Activated CD4-positive, alpha-beta memory T cell treated with anti-CD3 and anti-CD28 coated beads, Interleukin-2, amount 10 ng/mL, durations not matched to agents 7 days and 5 days (primary cell): ENCODE measurements around the gene ARID5A. TPM values are rescaled to one million over a fixed set of nuclear protein-coding genes. Genes with fewer than 3 reads are reported as not detected.
A peak's percentile ranks its signal among the peaks of the same experiment; 100 is the strongest.

Experiments
- CTCF ChIA-PET: fragments of 350-600 bp; sonication (Branson Sonifier 250); formaldehyde crosslinking; loops from one replicate; lab custom pipeline; 2021; ENCODE audit warnings: antibody characterized with exemption, inconsistent platforms; lab: Charles Lee
- POLR2A ChIA-PET: fragments of 350-600 bp; sonication (Branson Sonifier 250); formaldehyde crosslinking; loops from one replicate; lab custom pipeline; 2021; ENCODE audit warnings: antibody characterized with exemption; lab: Charles Lee
- DNase-seq: peaks from one replicate; pipeline ENCODE4 v3.0.0-alpha.2; 2020
- H3K27ac Mint-ChIP-seq: one replicate; pipeline ENCODE4 v1.8.0; 2021; ENCODE audit warnings: mild to moderate bottlenecking, mixed read lengths
- H3K27me3 Mint-ChIP-seq: one replicate; pipeline ENCODE4 v1.8.0; 2021; ENCODE audit warnings: mixed read lengths
- H3K36me3 Mint-ChIP-seq: one replicate; pipeline ENCODE4 v1.8.0; 2021; ENCODE audit warnings: low read depth, mixed read lengths
- H3K4me1 Mint-ChIP-seq: one replicate; pipeline ENCODE4 v1.8.0; 2021; ENCODE audit warnings: mixed read lengths
- H3K4me3 Mint-ChIP-seq: one replicate; pipeline ENCODE4 v1.8.0; 2021; ENCODE audit warnings: mild to moderate bottlenecking, mixed read lengths
- H3K9me3 Mint-ChIP-seq: one replicate; pipeline ENCODE4 v1.8.0; 2021; ENCODE audit warnings: mixed read lengths
- total RNA-seq, 2 experiments: library from RNA; stranded (reverse); gene quantifications; one replicate each; pipeline ENCODE4 v1.2.3, GENCODE V29; 2021

ARID5A gene
- total RNA-seq, 2 experiments from 2014 or later: 80.0 to 86.8 TPM

- Mint-ChIP-seq H3K36me3 (peaks cover 2% of the 10 kb centered on the region), H3K4me3 (no peak overlapping the region), H3K27me3 (peaks cover 2% of the 10 kb centered on the region), H3K9me3 (no peaks in the 10 kb centered on the region), H3K27ac (peak overlapping the region; percentile 40), H3K4me1 (peaks cover 31% of the 10 kb centered on the region)
- CTCF ChIA-PET: no interaction called here
- POLR2A ChIA-PET: no interaction called here
- DNase-seq: no peak
These were observed 34.4 kb upstream of the ARID5A start for GRCh38 chr2:96501886-96502810.

- peaks cover 35% of the 10 kb centered on the region for H3K4me1 Mint-ChIP-seq
- H3K36me3 Mint-ChIP-seq: peaks cover 2% of the 10 kb centered on the region
- DNase-seq: no peak
- CTCF ChIA-PET: interaction anchor here (11.6 kb wide), 1 partner anchor 96 kb away, joined by 134 read pairs; no protein-coding TSS in a partner anchor
- no peak overlapping the region for H3K4me3 Mint-ChIP-seq
- no peak overlapping the region for H3K27ac Mint-ChIP-seq
- H3K9me3 Mint-ChIP-seq: no peaks in the 10 kb centered on the region
- POLR2A ChIA-PET: no interaction called here
- H3K27me3 Mint-ChIP-seq: peaks cover 2% of the 10 kb centered on the region
These were observed 33.5 kb upstream of the ARID5A start for GRCh38 chr2:96502891-96503636.

GRCh38 chr2:96503637-96504243, 32.8 kb upstream of the ARID5A start:
- CTCF ChIA-PET: interaction anchor here (1.3 to 11.6 kb wide), 2 partner anchors 23 to 97 kb away, joined by 3 to 134 read pairs; no protein-coding TSS in a partner anchor

GRCh38 chr2:96505231-96505889, 31.2 kb upstream of the ARID5A start, which contains the start of gene NEURL3:
NEURL3 (minus strand) TSS chr2:96505357; CDS start chr2:96505286, 71 bp downstream.
- ChIA-PET CTCF (interaction anchor here (1.3 to 11.6 kb wide), 5 partner anchors 16 to 98 kb away, joined by 3 to 134 read pairs (median 3); no protein-coding TSS in a partner anchor), POLR2A (no interaction called here)
- peaks cover 5% of the 10 kb centered on the region for H3K27me3 Mint-ChIP-seq
- no peak within 1 kb of the TSS for H3K27ac Mint-ChIP-seq
- H3K9me3 Mint-ChIP-seq: no peaks in the 10 kb centered on the region
- no peaks in the 10 kb centered on the region for H3K36me3 Mint-ChIP-seq
- no peak within 1 kb of the TSS for H3K4me3 Mint-ChIP-seq
- DNase-seq: no peak
- peaks cover 42% of the 10 kb centered on the region for H3K4me1 Mint-ChIP-seq

More at GRCh38 chr2:96503637-96504243, 32.8 kb upstream of the ARID5A start:
- Mint-ChIP-seq H3K4me1 (peaks cover 32% of the 10 kb centered on the region), H3K36me3 (peaks cover 2% of the 10 kb centered on the region), H3K27ac (no peak overlapping the region), H3K27me3 (peaks cover 2% of the 10 kb centered on the region), H3K4me3 (no peak overlapping the region), H3K9me3 (no peaks in the 10 kb centered on the region)
- DNase-seq: no peak
- POLR2A ChIA-PET: no interaction called here

GRCh38 chr2:96506016-96506906, 30.3 kb upstream of the ARID5A start:
- no peak overlapping the region for H3K4me3 Mint-ChIP-seq
- H3K27ac Mint-ChIP-seq: no peak overlapping the region
- H3K9me3 Mint-ChIP-seq: no peaks in the 10 kb centered on the region
- no peak for DNase-seq
- ChIA-PET POLR2A (no interaction called here), CTCF (interaction anchor here (1.4 to 11.6 kb wide), 4 partner anchors 17 to 99 kb away, joined by 3 to 134 read pairs (median 4); no protein-coding TSS in a partner anchor)
- H3K27me3 Mint-ChIP-seq: peaks cover 13% of the 10 kb centered on the region
- H3K36me3 Mint-ChIP-seq: no peaks in the 10 kb centered on the region
- peaks cover 38% of the 10 kb centered on the region for H3K4me1 Mint-ChIP-seq

- Mint-ChIP-seq H3K4me3 (no peak overlapping the region), H3K27me3 (peaks cover 16% of the 10 kb centered on the region), H3K27ac (no peak overlapping the region), H3K4me1 (peaks cover 32% of the 10 kb centered on the region), H3K9me3 (no peaks in the 10 kb centered on the region), H3K36me3 (no peaks in the 10 kb centered on the region)
- no peak for DNase-seq
- ChIA-PET POLR2A (no interaction called here), CTCF (interaction anchor here (1.5 to 11.6 kb wide), 3 partner anchors 18 to 100 kb away, joined by 3 to 134 read pairs (median 5); no protein-coding TSS in a partner anchor)
These were observed 29.7 kb upstream of the ARID5A start for GRCh38 chr2:96506907-96507240.

- Mint-ChIP-seq H3K4me3 (peak overlapping the region; percentile 69), H3K4me1 (peaks cover 26% of the 10 kb centered on the region), H3K27me3 (peaks cover 16% of the 10 kb centered on the region), H3K27ac (peak overlapping the region; percentile 40), H3K36me3 (no peaks in the 10 kb centered on the region), H3K9me3 (no peaks in the 10 kb centered on the region)
- POLR2A ChIA-PET: interaction anchor here (0.8 to 1.3 kb wide), 2 partner anchors 30 to 101 kb away, joined by 3 to 5 read pairs; no protein-coding TSS in a partner anchor
- CTCF ChIA-PET: interaction anchor here (1.3 to 11.6 kb wide), 4 partner anchors 11 to 101 kb away, joined by 3 to 134 read pairs (median 10); no protein-coding TSS in a partner anchor
- peak; percentile 88 for DNase-seq
These were observed 28.5 kb upstream of the ARID5A start for GRCh38 chr2:96507957-96508520.

GRCh38 chr2:96508521-96509113, 27.9 kb upstream of the ARID5A start:
- H3K27ac Mint-ChIP-seq: no peak overlapping the region
- POLR2A ChIA-PET: interaction anchor here (0.8 to 1.3 kb wide), 2 partner anchors 29 to 102 kb away, joined by 3 to 5 read pairs; no protein-coding TSS in a partner anchor

GRCh38 chr2:96509114-96509846, 27.3 kb upstream of the ARID5A start:
- H3K27ac Mint-ChIP-seq: no peak overlapping the region
- H3K9me3 Mint-ChIP-seq: no peaks in the 10 kb centered on the region
- ChIA-PET POLR2A (interaction anchor here (0.8 to 1.3 kb wide), 3 partner anchors 29 to 103 kb away, joined by 3 to 5 read pairs (median 4); no protein-coding TSS in a partner anchor), CTCF (interaction anchor here (0.7 to 11.6 kb wide), 14 partner anchors 10 to 203 kb away, joined by 3 to 134 read pairs (median 3); no protein-coding TSS in a partner anchor)
- peaks cover 16% of the 10 kb centered on the region for H3K27me3 Mint-ChIP-seq
- H3K36me3 Mint-ChIP-seq: no peaks in the 10 kb centered on the region
- H3K4me1 Mint-ChIP-seq: peaks cover 26% of the 10 kb centered on the region
- DNase-seq: peak; percentile 67
- no peak overlapping the region for H3K4me3 Mint-ChIP-seq

More at GRCh38 chr2:96508521-96509113, 27.9 kb upstream of the ARID5A start:
- no peak for DNase-seq
- CTCF ChIA-PET: interaction anchor here (0.7 to 11.6 kb wide), 13 partner anchors 10 to 203 kb away, joined by 3 to 134 read pairs (median 3); no protein-coding TSS in a partner anchor
- Mint-ChIP-seq H3K4me3 (no peak overlapping the region), H3K36me3 (no peaks in the 10 kb centered on the region), H3K4me1 (peaks cover 26% of the 10 kb centered on the region), H3K9me3 (no peaks in the 10 kb centered on the region), H3K27me3 (peaks cover 16% of the 10 kb centered on the region)

- H3K27ac Mint-ChIP-seq: no peak overlapping the region
- CTCF ChIA-PET: interaction anchor here (1.0 to 11.6 kb wide), 12 partner anchors 9 to 204 kb away, joined by 3 to 134 read pairs (median 4); no protein-coding TSS in a partner anchor
- no peak overlapping the region for H3K4me3 Mint-ChIP-seq
These were observed 26.7 kb upstream of the ARID5A start for GRCh38 chr2:96509847-96510230.

More at GRCh38 chr2:96509847-96510230, 26.7 kb upstream of the ARID5A start:
- DNase-seq: no peak
- Mint-ChIP-seq H3K9me3 (peaks cover 4% of the 10 kb centered on the region), H3K27me3 (peaks cover 16% of the 10 kb centered on the region), H3K4me1 (peaks cover 26% of the 10 kb centered on the region), H3K36me3 (peaks cover 4% of the 10 kb centered on the region)
- POLR2A ChIA-PET: interaction anchor here (1.2 kb wide), 1 partner anchor 29 kb away, joined by 4 read pairs; no protein-coding TSS in a partner anchor
